22Rv1 (cell line): ENCODE results near the gene NT5C.

Experiments
- H3K27ac ChIP-seq: fragments of 450-650 bp; 2 replicates; pipeline ENCODE4 v1.5.1; 2017
- CTCF ChIP-seq: fragments of 450-650 bp; IDR thresholded peaks from 2 replicates; pipeline ENCODE4 v1.5.1; 2017; ENCODE audit warnings: mild to moderate bottlenecking
- ZFX ChIP-seq: fragments of 450-650 bp; IDR thresholded peaks from 2 replicates; pipeline ENCODE4 v1.6.1; 2017; ENCODE audit warnings: antibody characterized with exemption, borderline replicate concordance

The NT5C gene

DNA sequence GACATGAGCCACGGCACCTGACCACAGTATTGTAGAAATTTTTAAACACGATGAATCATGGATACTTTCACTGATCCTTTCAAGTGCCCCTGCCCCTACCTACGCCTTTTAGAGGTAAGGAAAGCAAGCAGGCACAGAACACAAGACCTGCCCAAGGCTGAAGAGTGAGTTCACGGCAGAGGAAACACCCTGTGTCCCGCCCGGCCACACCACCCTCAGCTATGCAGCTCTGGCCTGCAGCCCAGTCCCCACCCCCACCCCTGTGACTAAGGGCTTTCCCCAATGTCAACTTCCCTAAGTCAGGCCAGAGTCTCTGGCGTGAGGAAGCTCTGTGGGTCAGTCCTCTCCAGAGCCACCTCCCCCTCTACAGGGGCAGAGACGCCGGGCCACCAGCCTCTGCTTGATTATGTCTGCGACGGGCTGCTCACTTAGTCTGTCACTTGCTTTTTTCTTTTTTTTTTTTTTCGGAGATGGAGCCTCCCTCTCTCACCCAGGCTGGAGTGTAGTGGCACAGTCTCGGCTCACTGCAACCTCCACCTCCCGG lies 35.4 kb downstream of the NT5C start:
- no peak overlapping the region for H3K27ac ChIP-seq
- TF ChIP-seq ZFX: no peak
- no peak for TF ChIP-seq CTCF

- TF ChIP-seq ZFX: no peak
- no peak for TF ChIP-seq CTCF
- no peak overlapping the region for H3K27ac ChIP-seq
Observed at GRCh38 chr17:75094871-75095399, 36.6 kb downstream of the NT5C start.

DNA sequence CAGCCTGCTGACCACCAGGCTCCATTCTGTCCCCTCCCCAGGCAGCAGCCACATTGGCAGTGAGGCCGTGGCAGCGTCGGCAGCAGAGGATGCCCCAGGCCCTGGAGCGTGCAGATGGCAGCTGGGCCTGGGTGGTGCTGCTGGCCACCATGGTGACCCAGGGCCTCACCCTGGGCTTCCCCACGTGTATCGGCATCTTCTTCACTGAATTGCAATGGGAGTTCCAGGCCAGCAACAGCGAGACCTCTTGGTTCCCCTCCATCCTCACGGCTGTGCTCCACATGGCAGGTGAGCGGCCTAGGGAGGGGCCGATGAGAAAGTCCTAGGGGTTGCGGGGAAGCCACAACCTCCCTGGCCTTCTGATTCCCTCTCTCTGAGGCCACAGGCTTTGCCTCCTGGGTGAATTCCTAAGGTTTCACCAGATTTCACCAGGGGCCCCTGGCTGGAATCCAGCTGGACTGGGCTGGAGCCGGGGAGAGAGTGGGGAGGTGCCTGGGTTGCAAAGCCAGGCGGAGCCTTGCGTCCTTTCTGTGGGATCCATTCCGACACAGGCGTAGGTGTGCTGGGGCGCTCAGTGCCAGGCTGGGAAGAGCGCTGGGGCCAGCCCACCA lies 37.9 kb downstream of the NT5C start:
- no peak overlapping the region for H3K27ac ChIP-seq
- TF ChIP-seq CTCF (no peak), ZFX (no peak)

DNA sequence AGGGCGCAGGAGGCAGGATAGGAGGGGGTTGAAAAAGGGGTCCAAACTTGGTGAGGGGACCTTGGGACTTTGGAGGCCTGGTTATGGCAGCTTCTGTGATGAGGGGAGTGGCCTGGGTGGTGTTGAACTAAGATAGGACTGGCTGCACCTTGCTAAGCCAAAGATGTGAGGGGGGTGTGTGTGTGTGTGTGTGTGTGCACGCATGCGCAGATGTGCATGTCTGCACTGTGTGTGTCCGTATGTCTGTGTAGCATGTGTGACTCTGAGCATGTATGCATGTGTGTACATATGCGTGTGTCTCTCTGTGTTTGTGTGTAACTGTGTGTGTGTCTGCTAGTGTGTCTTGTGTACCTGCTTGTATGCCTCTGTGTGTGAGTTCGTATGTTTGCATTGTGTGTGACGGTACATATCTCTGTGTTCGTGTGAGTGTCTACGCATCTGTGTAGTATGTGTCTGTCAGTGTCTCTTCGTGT lies 39.7 kb downstream of the NT5C start:
- TF ChIP-seq CTCF (no peak), ZFX (no peak)
- H3K27ac ChIP-seq: no peak overlapping the region

GRCh38 chr17:75090871-75091854 lies 40.4 kb downstream of the NT5C start:
- H3K27ac ChIP-seq: no peak overlapping the region
- TF ChIP-seq CTCF (no peak), ZFX (no peak)

- TF ChIP-seq CTCF: no peak
- TF ChIP-seq ZFX: no peak
- H3K27ac ChIP-seq: no peak overlapping the region
Observed at GRCh38 chr17:75088465-75089417, 42.8 kb downstream of the NT5C start.
